Measurements from ENCODE around the gene FLT1.

DNA sequence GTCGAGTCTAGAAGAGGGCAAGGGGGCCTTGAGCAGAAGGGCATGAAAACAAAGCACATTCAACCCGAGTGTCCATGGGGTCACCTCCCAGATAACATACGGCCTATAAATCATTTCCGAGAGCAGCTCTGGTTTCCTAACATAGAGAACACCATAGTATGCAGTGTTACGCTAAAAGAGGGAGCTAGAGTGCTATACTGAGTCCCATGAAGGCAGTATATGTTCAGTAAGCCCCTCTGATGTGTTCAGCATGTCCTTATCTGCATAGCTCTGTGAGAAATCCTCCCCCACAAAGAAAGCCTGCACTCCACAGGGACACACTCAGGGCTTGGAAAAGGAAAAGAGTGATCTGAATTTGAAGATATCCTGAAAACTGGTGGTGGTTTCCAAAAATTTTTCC is 175.4 kb downstream of the FLT1 start:
- TF ChIP-seq CTCF (conservative IDR thresholded peaks at IDR 0.05) (no peak), EZH2 (IDR thresholded peaks at IDR 0.05; ENCODE audit: low read depth) (no peak)
